Right lobe of liver (tissue), 6 donors: ENCODE results near the gene CBX6. TPM values are rescaled to one million over a fixed set of nuclear protein-coding genes. Genes with fewer than 3 reads are reported as not detected.
"Not testable (repeated sequence)": the region's sequence is repeated elsewhere in the genome, so short reads cannot be mapped to it uniquely, and the experiment has no call there.

Source experiments
- ATAC-seq, 4 donors: fragments of 200-7000 bp; cut with Tn5 transposase; one replicate each; pipeline ENCODE4 v1.9.1; 2020; ENCODE audit warnings: mild to moderate bottlenecking in 4 of 4, moderate library complexity in 4 of 4
- DNase-seq, 3 donors: peaks; one replicate each; pipeline ENCODE4 v3.0.0-alpha.2; 2020
- H3K27ac ChIP-seq, 3 donors: fragments of 200-600 bp; one replicate each; pipeline ENCODE4 v1.8.0; 2022
- H3K27me3 ChIP-seq, 2 donors: fragments of 200-600 bp; one replicate each; pipeline ENCODE4 v1.8.0; 2022
- H3K36me3 ChIP-seq, 4 donors: fragments of 200-600 bp; sonication (generic) in 1 of 4; one replicate each; pipeline versions ENCODE4 v1.5.1 to v1.8.0; 2017 to 2022; ENCODE audit warnings: control low read depth in 1 of 4
- H3K4me1 ChIP-seq, 4 donors: fragments of 200-600 bp; sonication (generic) in 1 of 4; one replicate each; pipeline versions ENCODE4 v1.5.1 to v1.8.0; 2017 to 2022; ENCODE audit warnings: control low read depth in 1 of 4
- H3K4me3 ChIP-seq, 3 donors: fragments of 200-600 bp; one replicate each; pipeline ENCODE4 v1.8.0; 2022
- H3K9me3 ChIP-seq, 4 donors: fragments of 200-600 bp; sonication (generic) in 1 of 4; one replicate each; pipeline versions ENCODE4 v1.5.1 to v1.8.0; 2017 to 2022; ENCODE audit warnings: control low read depth in 1 of 4
- CTCF ChIP-seq, 4 donors: fragments of 200-600 bp in 3 of 4; fragments of 450-650 bp in 1 of 4; IDR thresholded peaks; one replicate each; pipeline versions ENCODE4 v1.5.1 to v1.8.0; 2016 to 2022; ENCODE audit warnings: antibody characterized with exemption in 4 of 4, mild to moderate bottlenecking in 2 of 4
- POLR2A ChIP-seq: fragments of 450-650 bp; IDR thresholded peaks from one replicate; pipeline ENCODE4 v1.6.1; 2017; ENCODE audit warnings: antibody characterized with exemption, mild to moderate bottlenecking
- WGBS: methylation state at CpG from one replicate; pipeline ENCODE4 v1.1.6; 2018; ENCODE audit warnings: low coverage, low lambda C conversion rate; ENCODE audit not compliant: insufficient coverage; ENCODE audit errors: missing lambda C conversion rate; 5-methylcytosine and 5-hydroxymethylcytosine counted together
- intact Hi-C, 2 donors: fragments of 100-400 bp; cut with DNase I; formaldehyde crosslinking; loops; one replicate each; pipeline versions ENCODE4 v1.11.2 to v1.14.1; 2022
- total RNA-seq, 6 experiments: library from RNA; depleted of rRNA in 2 of 6; stranded (reverse); fragments of >200 nt in 2 of 6; fragmentation: NEBNext Ultra II Directional in 3 of 6; extraction: Animal tissue kit (Norgen Biotek cat#: 25700) in 3 of 6; gene quantifications; one replicate each; pipeline versions ENCODE4 v1.1.0 to v1.2.4, GENCODE V29; 2016 to 2023
- donor health status: DM: no; HTN: yes; CAD: no.
- donor health status: DM: no; HTN: no; CAD: no.
- donor health status: DM: no; HTN: no; CAD: no.
- donor health status: DM: no; HTN: yes; CAD: no.
- donor health status: DM: no; HTN: yes; CAD: no.

Gene CBX6
- total RNA-seq, 6 experiments from 2014 or later: 7.8 to 22.5 (median 12.1) TPM

GRCh38 chr22:38861170-38861876 lies 10.7 kb downstream of the CBX6 start:
- no peak for ATAC-seq

GRCh38 chr22:38860283-38861169 lies 11.5 kb downstream of the CBX6 start:
- Histone ChIP-seq H3K4me3 (no peak overlapping the region), H3K27me3 (no peaks in the 10 kb centered on the region), H3K9me3 (no peaks in the 10 kb centered on the region), H3K27ac (no peak overlapping the region), H3K4me1 (no peaks in the 10 kb centered on the region), H3K36me3 (peaks cover 0 to under 1% (median 0%) of the 10 kb centered on the region in 4 donors)
- no peak for DNase-seq
- peak in 1 of 4 donors; percentile 8 for ATAC-seq
- intact Hi-C loops: loop anchor here (10.0 kb wide), 2 partner anchors 264 to 274 kb away; no protein-coding TSS in a partner anchor
- 48% methylated on average over 12 of the region's 23 CpGs for WGBS
- no peak for TF ChIP-seq CTCF (IDR thresholded peaks at IDR 0.05)
- TF ChIP-seq POLR2A: no peak

More at GRCh38 chr22:38861170-38861876, 10.7 kb downstream of the CBX6 start:
- intact Hi-C loops: loop anchor here (10.0 kb wide), 2 partner anchors 263 to 273 kb away; no protein-coding TSS in a partner anchor
- WGBS: 35% methylated on average over 6 of the region's 13 CpGs
- Histone ChIP-seq H3K9me3 (no peaks in the 10 kb centered on the region), H3K27ac (no peak overlapping the region), H3K36me3 (peaks cover 0 to 2% (median 0%) of the 10 kb centered on the region in 4 donors), H3K4me1 (no peaks in the 10 kb centered on the region), H3K27me3 (no peaks in the 10 kb centered on the region), H3K4me3 (no peak overlapping the region)
- peak in 1 of 3 donors; percentile 35 for DNase-seq
- TF ChIP-seq POLR2A: no peak
- no peak for TF ChIP-seq CTCF (IDR thresholded peaks at IDR 0.05)

GRCh38 chr22:38859581-38860282 lies 12.3 kb downstream of the CBX6 start:
- WGBS: 44% methylated on average over 4 of the region's 14 CpGs
- Histone ChIP-seq H3K27me3 (no peaks in the 10 kb centered on the region), H3K4me3 (no peak overlapping the region), H3K27ac (no peak overlapping the region), H3K9me3 (no peaks in the 10 kb centered on the region), H3K36me3 (no peaks in the 10 kb centered on the region), H3K4me1 (no peaks in the 10 kb centered on the region)
- TF ChIP-seq CTCF (IDR thresholded peaks at IDR 0.05) (no peak), POLR2A (no peak)
- intact Hi-C loops: loop anchor here (10.0 kb wide), 2 partner anchors 265 to 275 kb away; no protein-coding TSS in a partner anchor
- ATAC-seq (peak in 2 of 4 donors; percentile 10 to 14), DNase-seq (no peak)

GRCh38 chr22:38858492-38858891 lies 13.5 kb downstream of the CBX6 start:
- Histone ChIP-seq H3K4me1 (no peaks in the 10 kb centered on the region), H3K9me3 (no peaks in the 10 kb centered on the region), H3K4me3 (no peak overlapping the region), H3K27me3 (no peaks in the 10 kb centered on the region), H3K36me3 (no peaks in the 10 kb centered on the region), H3K27ac (no peak overlapping the region)
- TF ChIP-seq POLR2A: no peak
- no peak for TF ChIP-seq CTCF (IDR thresholded peaks at IDR 0.05)
- 58% methylated on average over 5 of the region's 9 CpGs for WGBS
- DNase-seq (no peak), ATAC-seq (no peak)
- intact Hi-C loops: no loop called here

GRCh38 chr22:38854476-38854875 lies 17.5 kb downstream of the CBX6 start:
- intact Hi-C loops, H3K27me3 ChIP-seq, DNase-seq, H3K4me1 ChIP-seq, H3K9me3 ChIP-seq, H3K36me3 ChIP-seq, H3K4me3 ChIP-seq, ATAC-seq, H3K27ac ChIP-seq: not testable (repeated sequence)
- 80% methylated on average over 5 of the region's 7 CpGs for WGBS

GRCh38 chr22:38853883-38854282 lies 18.1 kb downstream of the CBX6 start:
- H3K27ac ChIP-seq, H3K4me1 ChIP-seq, H3K4me3 ChIP-seq, H3K9me3 ChIP-seq, intact Hi-C loops, ATAC-seq, H3K36me3 ChIP-seq, H3K27me3 ChIP-seq, DNase-seq: not testable (repeated sequence)
- WGBS: 59% methylated on average over 5 of the region's 5 CpGs
